CD14-positive monocyte (primary cell): ENCODE measurements around the gene METTL1. TPM values are rescaled to one million over a fixed set of nuclear protein-coding genes. Genes with fewer than 3 reads are reported as not detected.

Experiments used
- DNase-seq, 3 donors: peaks; one replicate each; pipeline ENCODE4 v3.0.0-alpha.2; 2011 to 2022
- H2AFZ ChIP-seq: 2 replicates; pipeline ENCODE4 v1.6.0; 2012; ENCODE audit warnings: mild to moderate bottlenecking, low read depth, low read length, inconsistent platforms; ENCODE audit not compliant: insufficient read depth, poor library complexity, severe bottlenecking
- H3K27ac ChIP-seq, 2 donors: 1 replicate in 1 of 2; 2 replicates in 1 of 2; pipeline ENCODE4 v1.5.1; 2012 to 2013; ENCODE audit warnings: low read length in 2 of 2, control low read depth in 1 of 2, inconsistent platforms in 1 of 2, low read depth in 1 of 2, mild to moderate bottlenecking in 1 of 2
- H3K27me3 ChIP-seq, 2 donors: one replicate each; pipeline versions ENCODE4 v1.6.0 to v1.6.1; 2011 to 2013; ENCODE audit warnings: low read length in 2 of 2; ENCODE audit not compliant: control insufficient read depth in 2 of 2, insufficient read depth in 2 of 2
- H3K36me3 ChIP-seq, 2 donors: replicated peaks in 1 of 2; 1 replicate in 1 of 2; 2 replicates in 1 of 2; pipeline versions ENCODE4 v1.5.1 to v1.6.1; 2012 to 2013; ENCODE audit warnings: low read length in 2 of 2, control low read depth in 1 of 2, inconsistent platforms in 1 of 2, mild to moderate bottlenecking in 1 of 2; ENCODE audit not compliant: insufficient read depth in 2 of 2, control insufficient read depth in 1 of 2
- H3K4me1 ChIP-seq, 2 donors: 1 replicate in 1 of 2; 2 replicates in 1 of 2; pipeline versions ENCODE4 v1.5.1 to v1.6.1; 2012 to 2013; ENCODE audit warnings: low read length in 2 of 2, control low read depth in 1 of 2, inconsistent platforms in 1 of 2, mild to moderate bottlenecking in 1 of 2, moderate library complexity in 1 of 2; ENCODE audit not compliant: insufficient read depth in 2 of 2, control insufficient read depth in 1 of 2
- H3K4me2 ChIP-seq: replicated peaks from 2 replicates; pipeline ENCODE3; 2012; ENCODE audit warnings: low read length, moderate library complexity, mild to moderate bottlenecking; ENCODE audit not compliant: poor library complexity, severe bottlenecking; ENCODE audit errors: extremely low read depth
- H3K4me3 ChIP-seq, 3 experiments: fragments of 200-600 bp in 1 of 3; sonication (generic) in 1 of 3; replicated peaks in 1 of 3; 1 replicate in 2 of 3; 2 replicates in 1 of 3; pipeline ENCODE4 v1.5.1; 2011 to 2013; ENCODE audit warnings: low read length in 3 of 3, mild to moderate bottlenecking in 3 of 3, control low read depth in 2 of 3, low read depth in 2 of 3, inconsistent platforms in 1 of 3, moderate library complexity in 1 of 3
- H3K79me2 ChIP-seq: 2 replicates; pipeline ENCODE4 v1.6.0; 2012; ENCODE audit warnings: mild to moderate bottlenecking, control low read depth, inconsistent platforms, low read length, moderate library complexity; ENCODE audit not compliant: insufficient read depth
- H3K9ac ChIP-seq: 2 replicates; pipeline ENCODE4 v1.6.0; 2017; ENCODE audit warnings: low read length, mild to moderate bottlenecking; ENCODE audit not compliant: insufficient read depth, poor library complexity, severe bottlenecking
- H3K9me3 ChIP-seq, 2 donors: replicated peaks in 1 of 2; 1 replicate in 1 of 2; 2 replicates in 1 of 2; pipeline versions ENCODE4 v1.5.1 to v1.6.1; 2012 to 2013; ENCODE audit warnings: low read length in 2 of 2, control low read depth in 1 of 2; ENCODE audit not compliant: control insufficient read depth in 1 of 2, insufficient read depth in 1 of 2
- H4K20me1 ChIP-seq: 2 replicates; pipeline ENCODE4 v1.6.0; 2012; ENCODE audit warnings: mild to moderate bottlenecking, low read length, control low read depth, moderate library complexity; ENCODE audit not compliant: insufficient read depth
- H3K27ac Mint-ChIP-seq, 7 donors: one replicate each; pipeline ENCODE4 v1.8.0; 2020; ENCODE audit warnings: mild to moderate bottlenecking in 7 of 7, mixed read lengths in 7 of 7, moderate library complexity in 6 of 7, inconsistent platforms in 2 of 7
- H3K27me3 Mint-ChIP-seq, 3 donors: one replicate each; pipeline ENCODE4 v1.8.0; 2021 to 2022; ENCODE audit warnings: low read depth in 3 of 3, mild to moderate bottlenecking in 3 of 3, mixed read lengths in 3 of 3, moderate library complexity in 3 of 3, inconsistent platforms in 1 of 3
- H3K36me3 Mint-ChIP-seq, 2 donors: one replicate each; pipeline ENCODE4 v1.8.0; 2020; ENCODE audit warnings: mixed read lengths in 2 of 2, inconsistent platforms in 1 of 2, mild to moderate bottlenecking in 1 of 2
- H3K4me1 Mint-ChIP-seq: one replicate; pipeline ENCODE4 v1.8.0; 2020; ENCODE audit warnings: mild to moderate bottlenecking, mixed read lengths
- H3K4me3 Mint-ChIP-seq, 2 donors: one replicate each; pipeline ENCODE4 v1.8.0; 2020; ENCODE audit warnings: mild to moderate bottlenecking in 2 of 2, mixed read lengths in 2 of 2, moderate library complexity in 1 of 2
- H3K9me3 Mint-ChIP-seq, 7 donors: one replicate each; pipeline ENCODE4 v1.8.0; 2020 to 2022; ENCODE audit warnings: mixed read lengths in 7 of 7, mild to moderate bottlenecking in 6 of 7, moderate library complexity in 6 of 7, inconsistent platforms in 2 of 7
- CTCF ChIP-seq: fragments of 200-600 bp; IDR thresholded peaks from one replicate; pipeline ENCODE4 v1.8.0; 2022; ENCODE audit warnings: antibody characterized with exemption, mild to moderate bottlenecking
- WGBS: methylation state at CpG from one replicate; pipeline ENCODE4 v1.1.5; 2013; ENCODE audit warnings: missing lambda C conversion rate; ENCODE audit not compliant: insufficient coverage; 5-methylcytosine and 5-hydroxymethylcytosine counted together
- intact Hi-C, 2 donors: fragments of 100-400 bp; cut with micrococcal nuclease; formaldehyde crosslinking; loops; one replicate each; pipeline versions ENCODE4 v1.15.0 to v1.15.1; 2023
- polyA plus RNA-seq, 3 donors: library from polyadenylated mRNA; depleted of rRNA in 1 of 3; unstranded in 2 of 3; stranded (reverse) in 1 of 3; fragments of 300-500 nt in 2 of 3; fragments of >200 nt in 1 of 3; fragmentation: Illumina TruSeq in 2 of 3; gene quantifications; 1 replicate in 2 of 3; 2 replicates in 1 of 3; pipeline ENCODE4 v1.2.3, GENCODE V29; 2012 to 2021

The METTL1 gene
- polyA plus RNA-seq, 3 donors = 3.4 to 5.0 (median 3.7) TPM

DNA sequence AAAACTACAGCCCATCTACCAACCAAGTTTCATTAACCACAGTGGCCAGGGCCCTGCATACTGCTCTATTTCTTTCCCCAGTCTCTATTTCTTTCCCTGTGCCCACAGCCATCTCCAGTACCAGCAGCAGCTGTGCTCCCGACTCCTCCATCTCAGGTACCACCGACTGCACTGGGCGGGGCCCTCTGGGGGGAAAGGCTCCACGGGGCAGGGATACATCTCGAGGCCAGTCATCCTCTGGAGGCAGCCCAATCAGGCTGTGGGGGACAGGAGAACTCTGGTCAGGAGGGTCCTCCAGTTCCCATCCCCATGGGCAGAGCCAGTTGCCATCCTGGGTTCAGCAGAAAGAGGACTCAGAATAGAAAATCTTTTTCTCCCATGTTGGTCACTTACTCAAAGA is 22.8 kb downstream of the METTL1 start:
- Histone ChIP-seq H3K9ac (no peak overlapping the region), H3K9me3 (no peaks in the 10 kb centered on the region), H3K27me3 (peaks cover 0 to under 1% of the 10 kb centered on the region in 2 donors), H3K79me2 (peaks cover 27% of the 10 kb centered on the region), H2AFZ (no peak overlapping the region), H3K4me3 (no peak overlapping the region), H3K4me1 (peaks cover 30 to 36% of the 10 kb centered on the region in 2 donors), H3K36me3 (peaks cover 14 to 39% of the 10 kb centered on the region in 2 donors), H3K4me2 (no peak overlapping the region), H3K27ac (no peak overlapping the region), H4K20me1 (no peaks in the 10 kb centered on the region)
- WGBS = 100% methylated on average over 1 of the region's 5 CpGs
- Mint-ChIP-seq H3K36me3 (peaks cover 22 to 41% of the 10 kb centered on the region in 2 donors), H3K27me3 (peaks cover under 1 to 7% (median 2%) of the 10 kb centered on the region in 3 donors), H3K9me3 (no peaks in the 10 kb centered on the region), H3K4me1 (peaks cover 40% of the 10 kb centered on the region), H3K4me3 (no peak overlapping the region), H3K27ac (peak overlapping the region in 2 of 7 donors; percentile 30 to 50)
- TF ChIP-seq CTCF = no peak
- intact Hi-C loops = loop anchor here in 1 of 2 donors (10.0 kb wide), 1 partner anchor 186 kb away; no protein-coding TSS in a partner anchor
- no peak for DNase-seq

- intact Hi-C loops = loop anchor here in 1 of 2 donors (10.0 kb wide), 1 partner anchor 189 kb away; no protein-coding TSS in a partner anchor
- no peak overlapping the region for H3K27ac ChIP-seq
- peaks cover 15% of the 10 kb centered on the region for H3K79me2 ChIP-seq
- H3K4me2 ChIP-seq = peak overlapping the region; percentile 86
- H3K4me1 ChIP-seq = peaks cover 32 to 36% of the 10 kb centered on the region in 2 donors
- Mint-ChIP-seq H3K9me3 (no peaks in the 10 kb centered on the region), H3K4me1 (peaks cover 37% of the 10 kb centered on the region), H3K36me3 (peaks cover 22 to 41% of the 10 kb centered on the region in 2 donors), H3K4me3 (peak overlapping the region; percentile 89 to 93), H3K27me3 (peaks cover 0 to 1% (median 0%) of the 10 kb centered on the region in 3 donors), H3K27ac (peak overlapping the region in 6 of 7 donors; percentile 92 to 98 (median 96))
- no peaks in the 10 kb centered on the region for H3K9me3 ChIP-seq
- H3K9ac ChIP-seq = no peak overlapping the region
- no peaks in the 10 kb centered on the region for H3K27me3 ChIP-seq
- no peaks in the 10 kb centered on the region for H4K20me1 ChIP-seq
- no peak overlapping the region for H2AFZ ChIP-seq
- WGBS = 100% methylated on average over 1 of the region's 3 CpGs
- H3K36me3 ChIP-seq = peaks cover 14 to 39% of the 10 kb centered on the region in 2 donors
- DNase-seq = no peak
- no peak for TF ChIP-seq CTCF
- H3K4me3 ChIP-seq = peak overlapping the region in 1 of 3 experiments; percentile 84
Observed at GRCh38 chr12:57746025-57746424, 25.9 kb downstream of the METTL1 start.
